Endodermal cell (in vitro differentiated cells): ENCODE data around the gene JAKMIP2. TPM values are rescaled to one million over a fixed set of nuclear protein-coding genes. Genes with fewer than 3 reads are reported as not detected.

Source experiments
- DNase-seq: peaks from one replicate; pipeline ENCODE4 v3.0.0-alpha.2; 2017
- H3K27ac ChIP-seq: 2 replicates; pipeline ENCODE4 v1.5.1; 2013; ENCODE audit warnings: mild to moderate bottlenecking, low read depth, low read length, moderate library complexity
- H3K27me3 ChIP-seq: 2 replicates; pipeline ENCODE4 v1.6.1; 2013; ENCODE audit warnings: mild to moderate bottlenecking, low read length, moderate library complexity; ENCODE audit not compliant: insufficient read depth, control insufficient read depth, poor library complexity, severe bottlenecking
- H3K36me3 ChIP-seq: 2 replicates; pipeline ENCODE4 v1.7.0; 2013; ENCODE audit warnings: mild to moderate bottlenecking, low read length, moderate library complexity; ENCODE audit not compliant: control insufficient read depth, insufficient read depth
- H3K4me1 ChIP-seq: one replicate; pipeline ENCODE4 v1.7.0; 2013; ENCODE audit warnings: low read length; ENCODE audit not compliant: control insufficient read depth, insufficient read depth
- H3K4me3 ChIP-seq: 2 replicates; pipeline ENCODE4 v1.5.1; 2013; ENCODE audit warnings: mild to moderate bottlenecking, low read length, moderate library complexity
- H3K9ac ChIP-seq: 2 replicates; pipeline ENCODE4 v1.6.1; 2013; ENCODE audit warnings: mild to moderate bottlenecking, low read length, moderate library complexity; ENCODE audit not compliant: poor library complexity, severe bottlenecking; ENCODE audit errors: extremely low read depth
- H3K9me3 ChIP-seq: 2 replicates; pipeline ENCODE4 v1.6.1; 2013; ENCODE audit warnings: mild to moderate bottlenecking, low read length, moderate library complexity; ENCODE audit not compliant: control insufficient read depth
- H3K27ac Mint-ChIP-seq: 2 replicates; pipeline ENCODE4 v1.8.0; 2020; ENCODE audit warnings: mixed read lengths
- H3K27me3 Mint-ChIP-seq: 2 replicates; pipeline ENCODE4 v1.8.0; 2021; ENCODE audit warnings: mild to moderate bottlenecking, mixed read lengths; ENCODE audit not compliant: insufficient read depth
- H3K36me3 Mint-ChIP-seq: 2 replicates; pipeline ENCODE4 v1.8.0; 2020; ENCODE audit warnings: low read depth, mixed read lengths
- H3K4me1 Mint-ChIP-seq: 2 replicates; pipeline ENCODE4 v1.8.0; 2020; ENCODE audit warnings: mixed read lengths
- H3K4me3 Mint-ChIP-seq: 2 replicates; pipeline ENCODE4 v1.8.0; 2020; ENCODE audit warnings: mild to moderate bottlenecking, moderate library complexity, mixed read lengths
- H3K9me3 Mint-ChIP-seq: 2 replicates; pipeline ENCODE4 v1.8.0; 2020; ENCODE audit warnings: mild to moderate bottlenecking, mixed read lengths
- WGBS, 2 experiments: methylation state at CpG; one replicate each; pipeline versions ENCODE4 v1.1.5 to v1.1.7; 2013; ENCODE audit warnings: missing lambda C conversion rate in 2 of 2, mixed read lengths in 1 of 2; ENCODE audit not compliant: insufficient coverage in 1 of 2, insufficient read length in 1 of 2; 5-methylcytosine and 5-hydroxymethylcytosine counted together
- total RNA-seq, 2 donors: library from RNA; stranded (reverse); fragmentation: NEBNext Ultra II Directional in 1 of 2; extraction: Animal tissue kit (Norgen Biotek cat#: 25700) in 1 of 2; gene quantifications; 2 replicates in 1 of 2; 3 replicates in 1 of 2; pipeline ENCODE4 v1.2.1, GENCODE V29; 2021
- TF ChIP-seq, protein P1 (sequence below): fragments of 200-600 bp; sonication (generic); conservative IDR thresholded peaks from 2 replicates; pipeline ENCODE4 v1.5.0; 2021; ENCODE audit warnings: antibody characterized with exemption, mild to moderate bottlenecking

JAKMIP2 gene
- total RNA-seq, 2 donors from 2014 or later: 6.9 to 16.7 TPM

DNA sequence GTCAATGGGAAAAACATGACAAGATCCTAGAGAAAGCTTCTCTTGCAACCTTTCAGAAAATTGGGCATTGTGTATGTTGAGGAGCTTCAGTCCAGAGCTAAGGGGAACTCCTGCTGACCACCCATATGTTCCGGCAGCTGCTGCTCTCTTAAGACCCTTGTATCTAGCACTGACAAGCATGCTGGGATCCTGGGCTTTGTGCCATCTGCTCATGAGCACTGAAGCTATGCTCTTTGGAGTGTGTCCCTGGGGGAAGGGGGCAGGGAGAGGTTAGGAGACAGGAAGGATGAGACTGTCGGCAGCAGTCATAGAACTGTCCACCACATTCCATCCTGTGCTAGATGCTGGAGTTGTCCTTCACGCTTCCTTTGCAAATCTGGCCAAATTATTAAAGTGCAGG lies 109.3 kb downstream of the JAKMIP2 start:
- Histone ChIP-seq H3K36me3 (no peaks in the 10 kb centered on the region), H3K27ac (no peak overlapping the region), H3K27me3 (no peaks in the 10 kb centered on the region), H3K9me3 (no peaks in the 10 kb centered on the region), H3K9ac (no peak overlapping the region), H3K4me3 (no peak overlapping the region), H3K4me1 (no peaks in the 10 kb centered on the region)
- TF ChIP-seq, protein P1, sequence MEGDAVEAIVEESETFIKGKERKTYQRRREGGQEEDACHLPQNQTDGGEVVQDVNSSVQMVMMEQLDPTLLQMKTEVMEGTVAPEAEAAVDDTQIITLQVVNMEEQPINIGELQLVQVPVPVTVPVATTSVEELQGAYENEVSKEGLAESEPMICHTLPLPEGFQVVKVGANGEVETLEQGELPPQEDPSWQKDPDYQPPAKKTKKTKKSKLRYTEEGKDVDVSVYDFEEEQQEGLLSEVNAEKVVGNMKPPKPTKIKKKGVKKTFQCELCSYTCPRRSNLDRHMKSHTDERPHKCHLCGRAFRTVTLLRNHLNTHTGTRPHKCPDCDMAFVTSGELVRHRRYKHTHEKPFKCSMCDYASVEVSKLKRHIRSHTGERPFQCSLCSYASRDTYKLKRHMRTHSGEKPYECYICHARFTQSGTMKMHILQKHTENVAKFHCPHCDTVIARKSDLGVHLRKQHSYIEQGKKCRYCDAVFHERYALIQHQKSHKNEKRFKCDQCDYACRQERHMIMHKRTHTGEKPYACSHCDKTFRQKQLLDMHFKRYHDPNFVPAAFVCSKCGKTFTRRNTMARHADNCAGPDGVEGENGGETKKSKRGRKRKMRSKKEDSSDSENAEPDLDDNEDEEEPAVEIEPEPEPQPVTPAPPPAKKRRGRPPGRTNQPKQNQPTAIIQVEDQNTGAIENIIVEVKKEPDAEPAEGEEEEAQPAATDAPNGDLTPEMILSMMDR: no peak
- Mint-ChIP-seq H3K4me3 (no peak overlapping the region), H3K4me1 (peaks cover 4% of the 10 kb centered on the region), H3K36me3 (no peaks in the 10 kb centered on the region), H3K27me3 (no peaks in the 10 kb centered on the region), H3K27ac (no peak overlapping the region), H3K9me3 (no peaks in the 10 kb centered on the region)
- 88 to 100% methylated on average over 1 to 3 of the region's 3 CpGs for WGBS, 2 experiments
- DNase-seq: no peak

DNA sequence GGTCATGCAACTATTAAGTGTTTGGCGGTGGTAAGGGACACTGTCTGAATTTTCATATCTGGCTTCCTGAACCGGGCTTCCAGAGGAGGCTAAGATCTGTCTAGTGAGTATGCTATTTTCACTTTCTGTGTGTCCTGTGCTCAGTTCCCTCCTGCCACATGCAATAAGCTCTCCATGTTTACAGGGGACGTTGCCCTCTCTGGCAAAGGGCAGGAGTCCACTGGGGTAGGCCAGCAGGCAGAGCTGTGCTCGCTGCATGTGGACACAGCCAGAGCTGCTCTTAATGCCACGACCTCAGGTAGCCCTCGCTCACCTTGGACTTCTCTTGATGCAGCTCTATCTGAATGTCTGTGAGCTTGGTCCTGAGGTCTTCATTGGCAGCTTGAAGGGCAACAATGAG lies 111.2 kb downstream of the JAKMIP2 start:
- no peak overlapping the region for H3K27ac Mint-ChIP-seq
- 88 to 92% methylated on average over 5 to 6 of the region's 6 CpGs for WGBS, 2 experiments
- H3K4me1 Mint-ChIP-seq: peaks cover 8% of the 10 kb centered on the region
- Histone ChIP-seq H3K36me3 (no peaks in the 10 kb centered on the region), H3K27ac (no peak overlapping the region), H3K4me1 (peaks cover 4% of the 10 kb centered on the region), H3K4me3 (no peak overlapping the region), H3K9ac (no peak overlapping the region), H3K27me3 (no peaks in the 10 kb centered on the region), H3K9me3 (no peaks in the 10 kb centered on the region)
- H3K4me3 Mint-ChIP-seq: no peak overlapping the region
- H3K36me3 Mint-ChIP-seq: no peaks in the 10 kb centered on the region
- TF ChIP-seq, protein P1: no peak
- H3K9me3 Mint-ChIP-seq: no peaks in the 10 kb centered on the region
- H3K27me3 Mint-ChIP-seq: no peaks in the 10 kb centered on the region
- no peak for DNase-seq

DNA sequence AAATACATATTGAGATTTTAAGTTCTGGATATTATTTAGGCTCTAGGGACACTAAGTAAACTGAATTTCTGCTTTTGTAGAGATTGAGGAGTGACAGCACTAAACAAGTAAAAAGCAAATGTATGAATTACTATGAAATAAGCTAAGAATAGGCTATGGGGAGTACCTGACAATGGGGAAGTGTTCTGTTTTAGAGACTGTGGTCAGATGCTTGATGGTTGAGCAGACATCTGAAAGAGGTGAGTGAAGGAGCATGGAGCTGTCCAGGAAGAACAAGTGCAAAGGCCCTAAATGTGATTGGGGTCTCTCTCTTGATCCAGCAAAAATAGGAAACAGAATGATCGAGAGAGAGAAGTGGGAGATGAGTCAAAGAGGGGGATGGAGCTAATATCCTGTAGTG lies 111.7 kb downstream of the JAKMIP2 start:
- no peak overlapping the region for H3K27ac Mint-ChIP-seq
- no peak for DNase-seq
- H3K4me3 Mint-ChIP-seq: no peak overlapping the region
- H3K27me3 Mint-ChIP-seq: no peaks in the 10 kb centered on the region
- H3K36me3 Mint-ChIP-seq: no peaks in the 10 kb centered on the region
- Histone ChIP-seq H3K27ac (no peak overlapping the region), H3K27me3 (no peaks in the 10 kb centered on the region), H3K4me3 (no peak overlapping the region), H3K9me3 (no peaks in the 10 kb centered on the region), H3K36me3 (no peaks in the 10 kb centered on the region), H3K9ac (no peak overlapping the region), H3K4me1 (peaks cover 4% of the 10 kb centered on the region)
- WGBS, 2 experiments: 98 to 100% methylated on average over 1 of the region's 1 CpG
- peaks cover 8% of the 10 kb centered on the region for H3K4me1 Mint-ChIP-seq
- H3K9me3 Mint-ChIP-seq: no peaks in the 10 kb centered on the region
- TF ChIP-seq, protein P1: no peak
